ENCODE results near the gene TEX53.

Gene TEX53

DNA sequence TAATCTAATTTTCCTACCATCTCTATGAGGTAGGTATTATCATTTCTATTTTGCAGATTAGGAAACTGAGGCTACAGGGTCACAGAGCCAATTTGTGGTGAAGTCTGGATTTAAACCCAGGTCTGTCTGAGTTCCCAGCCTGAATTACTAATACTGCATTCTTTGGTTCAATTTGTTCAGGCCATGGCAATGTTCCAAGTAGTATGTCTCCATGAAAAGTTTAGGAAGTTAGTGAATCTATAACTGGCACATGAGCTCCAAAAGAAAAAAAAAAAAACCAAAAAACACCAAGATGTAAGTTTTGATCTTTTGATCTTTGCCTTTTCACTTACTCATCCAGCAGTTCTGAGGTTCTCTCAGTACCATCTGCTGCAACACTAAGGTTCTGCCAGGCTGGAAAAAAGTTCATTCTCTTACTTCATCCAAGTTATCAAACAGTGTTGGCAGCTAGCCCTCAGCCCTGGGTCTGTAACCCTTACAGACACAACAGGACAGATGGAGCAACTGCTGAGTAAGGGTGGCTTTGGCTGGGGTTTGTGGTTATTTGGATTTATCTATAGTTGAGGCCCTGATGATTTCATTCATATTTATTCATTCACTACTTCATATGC is 50.9 kb downstream of the TEX53 start:
- DNase-seq (ENCODE audit: low read depth in 2 of 2): no peak
